ENCODE measurements around the gene MYRF. TPM values are rescaled to one million over a fixed set of nuclear protein-coding genes. Genes with fewer than 3 reads are reported as not detected.

MYRF gene
- total and polyA plus RNA-seq, 2 of the 13 experiments (the other 11 are each of a cell fraction or from before 2014, with no cell fraction given) = 10.2 to 25.9 TPM

DNA sequence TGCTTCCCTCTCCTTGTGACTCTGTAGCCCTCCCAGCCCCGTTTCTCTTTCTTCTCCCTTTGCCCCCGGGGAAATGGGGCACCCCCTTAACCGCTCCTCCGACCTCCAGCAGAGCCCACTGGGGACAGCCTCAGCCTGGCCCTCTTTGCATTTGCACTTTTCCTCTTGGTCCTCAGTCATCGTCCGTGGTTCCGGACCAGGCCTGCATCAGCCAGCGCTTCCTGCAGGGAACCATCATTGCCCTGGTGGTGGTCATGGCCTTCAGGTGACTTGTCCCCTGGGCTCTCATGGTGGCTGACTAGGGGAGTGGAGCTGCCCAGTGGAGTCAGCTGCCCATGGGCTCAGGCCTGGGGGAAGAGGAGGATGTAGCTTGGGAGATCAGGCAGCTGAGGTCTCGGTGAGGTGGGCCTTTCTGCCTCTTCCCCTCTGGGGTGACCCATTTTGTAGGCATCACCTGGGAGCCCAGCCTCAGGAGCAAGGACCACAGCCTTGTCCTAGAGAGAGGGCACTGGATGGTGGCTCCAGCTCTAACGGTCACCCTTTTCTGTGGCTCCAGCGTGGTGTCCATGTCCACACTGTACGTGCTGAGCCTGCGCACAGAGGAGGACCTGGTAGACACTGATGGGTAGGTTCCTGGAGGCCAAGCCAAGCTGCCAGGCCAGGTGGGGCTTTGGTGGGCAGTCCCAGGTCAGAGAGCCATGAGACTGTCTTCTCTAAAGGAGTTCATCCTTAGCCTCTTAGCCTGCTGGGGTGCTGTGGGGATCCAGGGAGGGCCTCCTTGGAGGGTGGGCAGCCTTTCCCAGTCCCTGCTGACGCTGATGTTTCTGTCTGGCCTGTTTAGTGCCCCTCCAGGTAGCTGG lies 27.5 kb downstream of the MYRF start:
- Histone ChIP-seq H3K4me3 (replicated peaks in 1 of 3; ENCODE audit: insufficient read depth in 1 of 3, low read depth in 2 of 3, low read length in 3 of 3) (no peak overlapping the region), H3K4me1 (ENCODE audit: insufficient read depth, low read length) (no peaks in the 10 kb centered on the region), H4K20me1 (ENCODE audit: insufficient read depth, low read length) (no peaks in the 10 kb centered on the region), H3K9ac (ENCODE audit: insufficient read depth, low read depth, low read length) (no peak overlapping the region), H3K36me3 (replicated peaks in 1 of 2; ENCODE audit: control insufficient read depth in 1 of 2, insufficient read depth in 2 of 2, low read length in 2 of 2) (peaks cover 36 to 71% of the 10 kb centered on the region in 2 experiments; a peak in 4 of 5 replicates), H3K27me3 (ENCODE audit: control insufficient read depth in 1 of 2, insufficient read depth in 2 of 2, low read length in 2 of 2) (no peaks in the 10 kb centered on the region), H3K9me3 (ENCODE audit: low read length) (no peaks in the 10 kb centered on the region), H3K79me2 (ENCODE audit: insufficient read depth, low read length) (no peaks in the 10 kb centered on the region), H3K27ac (ENCODE audit: extremely low read length, insufficient read depth, low read length) (no peak overlapping the region), H2AFZ (ENCODE audit: low read length) (no peak overlapping the region), H3K4me2 (ENCODE audit: low read depth, low read length) (no peak overlapping the region)
- 97% methylated on average over 8 of the region's 14 CpGs for WGBS (ENCODE audit: low lambda C conversion rate)
- no peak for FAIRE-seq
- BruUV-seq (replicated peaks) = no TSS peak
- peak; percentile 39 for TF ChIP-seq RBM22 (optimal IDR thresholded peaks at IDR 0.05; ENCODE audit: low read length)
- TF ChIP-seq KLF11 (CRISPR knock-in tag; IDR thresholded peaks at IDR 0.05) = no peak
- ATAC-seq = no peak
- in situ Hi-C loops (cut with HindIII; ENCODE audit: extremely low pct_ligation_motif_present, low pct_unique_long_range_greater_than_20kb) = loop anchor here (5.0 kb wide), 1 partner anchor 33 kb away; no protein-coding TSS in a partner anchor
- CTCF ChIA-PET (ENCODE audit: low intra/inter-chr PET ratio, low total read pairs) = no interaction called here
- DNase-seq (ENCODE audit: low spot score) = no peak
- intact Hi-C loops (cut with micrococcal nuclease; ENCODE audit: unreplicated experiment) = no loop called here
- POLR2A ChIA-PET = interaction anchor here (0.6 to 1.2 kb wide), 2 partner anchors 8 to 12 kb away, joined by 3 to 4 read pairs; no protein-coding TSS in a partner anchor

DNA sequence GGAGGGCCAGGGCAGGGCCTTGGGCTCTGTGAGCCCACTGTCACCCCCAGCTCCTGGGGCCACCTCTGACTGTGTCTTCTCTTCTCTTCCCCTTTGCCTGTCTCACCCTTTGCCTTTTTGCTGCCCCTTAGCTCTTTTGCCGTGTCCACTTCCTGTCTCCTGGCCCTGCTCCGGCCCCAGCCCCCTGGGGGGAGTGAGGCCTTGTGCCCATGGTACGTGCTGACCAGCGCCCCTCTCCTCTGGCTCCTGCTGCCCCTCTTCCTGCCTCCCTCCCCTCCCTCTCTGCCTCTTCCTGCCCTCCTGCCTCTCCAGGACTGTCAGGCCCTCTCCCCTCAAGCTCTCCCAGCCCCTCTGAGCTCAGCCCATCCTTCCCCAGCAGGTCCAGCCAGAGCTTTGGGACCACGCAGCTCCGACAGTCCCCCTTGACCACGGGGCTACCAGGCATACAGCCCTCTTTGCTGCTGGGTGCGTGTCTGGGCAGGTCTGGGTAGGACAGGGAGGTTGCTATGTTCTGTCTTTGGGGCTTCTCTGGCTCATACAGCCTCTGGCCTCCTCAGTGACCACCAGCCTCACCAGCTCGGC lies 28.2 kb downstream of the MYRF start:
- in situ Hi-C loops (cut with HindIII; ENCODE audit: extremely low pct_ligation_motif_present, low pct_unique_long_range_greater_than_20kb) (loop anchor here (5.0 kb wide), 1 partner anchor 33 kb away; no protein-coding TSS in a partner anchor), intact Hi-C loops (cut with micrococcal nuclease; ENCODE audit: unreplicated experiment) (no loop called here)
- Histone ChIP-seq H3K79me2 (ENCODE audit: insufficient read depth, low read length) (no peaks in the 10 kb centered on the region), H2AFZ (ENCODE audit: low read length) (no peak overlapping the region), H3K36me3 (replicated peaks in 1 of 2; ENCODE audit: control insufficient read depth in 1 of 2, insufficient read depth in 2 of 2, low read length in 2 of 2) (peaks cover 39 to 76% of the 10 kb centered on the region in 2 experiments; a peak in 4 of 5 replicates), H3K27me3 (ENCODE audit: control insufficient read depth in 1 of 2, insufficient read depth in 2 of 2, low read length in 2 of 2) (no peaks in the 10 kb centered on the region), H3K4me3 (replicated peaks in 1 of 3; ENCODE audit: insufficient read depth in 1 of 3, low read depth in 2 of 3, low read length in 3 of 3) (no peak overlapping the region), H3K4me2 (ENCODE audit: low read depth, low read length) (no peak overlapping the region), H4K20me1 (ENCODE audit: insufficient read depth, low read length) (no peaks in the 10 kb centered on the region), H3K9me3 (ENCODE audit: low read length) (no peaks in the 10 kb centered on the region), H3K27ac (ENCODE audit: extremely low read length, insufficient read depth, low read length) (no peak overlapping the region), H3K9ac (ENCODE audit: insufficient read depth, low read depth, low read length) (no peak overlapping the region), H3K4me1 (ENCODE audit: insufficient read depth, low read length) (no peaks in the 10 kb centered on the region)
- WGBS (ENCODE audit: low lambda C conversion rate) = 96% methylated on average over 8 of the region's 9 CpGs
- DNase-seq (ENCODE audit: low spot score) (no peak), ATAC-seq (no peak), FAIRE-seq (no peak)
- BruUV-seq (replicated peaks) = no TSS peak
- CTCF ChIA-PET (ENCODE audit: low intra/inter-chr PET ratio, low total read pairs) = no interaction called here
- POLR2A ChIA-PET = interaction anchor here (1.2 kb wide), 1 partner anchor 11 kb away, joined by 4 read pairs; no protein-coding TSS in a partner anchor
- TF ChIP-seq SIX4 (CRISPR knock-in tag; IDR thresholded peaks at IDR 0.05) (no peak), RFX1 (IDR thresholded peaks at IDR 0.05) (no peak), MIER3 (CRISPR knock-in tag; IDR thresholded peaks at IDR 0.05; ENCODE audit: borderline replicate concordance) (no peak), ZNF333 (CRISPR knock-in tag; IDR thresholded peaks at IDR 0.05; ENCODE audit: borderline replicate concordance) (no peak), HOXA3 (CRISPR knock-in tag; IDR thresholded peaks at IDR 0.05) (no peak), IRF2 (CRISPR knock-in tag; IDR thresholded peaks at IDR 0.05) (no peak), ZNF550 (CRISPR knock-in tag; IDR thresholded peaks at IDR 0.05; ENCODE audit: borderline replicate concordance) (no peak), ZFP62 (CRISPR knock-in tag; IDR thresholded peaks at IDR 0.05) (no peak)
- TF ChIP-seq, protein P1, sequence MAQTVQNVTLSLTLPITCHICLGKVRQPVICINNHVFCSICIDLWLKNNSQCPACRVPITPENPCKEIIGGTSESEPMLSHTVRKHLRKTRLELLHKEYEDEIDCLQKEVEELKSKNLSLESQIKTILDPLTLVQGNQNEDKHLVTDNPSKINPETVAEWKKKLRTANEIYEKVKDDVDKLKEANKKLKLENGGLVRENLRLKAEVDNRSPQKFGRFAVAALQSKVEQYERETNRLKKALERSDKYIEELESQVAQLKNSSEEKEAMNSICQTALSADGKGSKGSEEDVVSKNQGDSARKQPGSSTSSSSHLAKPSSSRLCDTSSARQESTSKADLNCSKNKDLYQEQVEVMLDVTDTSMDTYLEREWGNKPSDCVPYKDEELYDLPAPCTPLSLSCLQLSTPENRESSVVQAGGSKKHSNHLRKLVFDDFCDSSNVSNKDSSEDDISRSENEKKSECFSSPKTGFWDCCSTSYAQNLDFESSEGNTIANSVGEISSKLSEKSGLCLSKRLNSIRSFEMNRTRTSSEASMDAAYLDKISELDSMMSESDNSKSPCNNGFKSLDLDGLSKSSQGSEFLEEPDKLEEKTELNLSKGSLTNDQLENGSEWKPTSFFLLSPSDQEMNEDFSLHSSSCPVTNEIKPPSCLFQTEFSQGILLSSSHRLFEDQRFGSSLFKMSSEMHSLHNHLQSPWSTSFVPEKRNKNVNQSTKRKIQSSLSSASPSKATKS (CRISPR knock-in tag; IDR thresholded peaks at IDR 0.05) = no peak
- TF ChIP-seq, protein P2, sequence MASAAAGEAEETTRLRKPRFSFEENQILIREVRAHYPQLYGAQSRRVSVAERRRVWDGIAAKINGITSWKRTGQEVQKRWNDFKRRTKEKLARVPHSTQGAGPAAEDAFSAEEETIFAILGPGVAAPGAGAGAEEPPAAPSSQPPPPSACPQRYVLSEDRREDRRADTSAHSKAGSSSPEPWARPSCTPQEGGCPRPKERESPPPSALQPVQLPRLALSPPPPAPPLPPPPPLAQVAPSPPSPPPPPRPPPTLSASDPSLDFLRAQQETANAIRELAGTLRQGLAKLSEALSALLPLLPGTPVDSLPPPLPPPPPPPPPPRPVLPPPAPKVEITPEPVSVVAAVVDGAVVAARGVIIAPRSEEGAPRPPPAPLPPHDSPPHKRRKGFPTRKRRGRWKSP (CRISPR knock-in tag; IDR thresholded peaks at IDR 0.05) = no peak

Measured in HepG2 (cell line).